ENCODE measurements around the gene POLD1.
"Not testable (repeated sequence)": the region's sequence is repeated elsewhere in the genome, so short reads cannot be mapped to it uniquely, and the experiment has no call there.

The POLD1 gene

GRCh38 chr19:50383852-50384684 lies at the start of gene POLD1:
Gene POLD1, plus strand, starts transcription at chr19:50384347. Its CDS starts 14,505 bp downstream, at chr19:50398852.
- peak; percentile 99 for DNase-seq

- no peak for DNase-seq
Measured at GRCh38 chr19:50334741-50335421, 49.3 kb upstream of the POLD1 start.

- DNase-seq: not testable (repeated sequence)
Measured at GRCh38 chr19:50337031-50337430, 47.1 kb upstream of the POLD1 start.

- no peak for DNase-seq
Measured at GRCh38 chr19:50340331-50340730, 43.8 kb upstream of the POLD1 start.

- peak; percentile 37 for DNase-seq
Measured at GRCh38 chr19:50341091-50341564, 43.0 kb upstream of the POLD1 start.

GRCh38 chr19:50344661-50345318 lies 39.4 kb upstream of the POLD1 start:
- DNase-seq: peak; percentile 69

GRCh38 chr19:50347089-50347581 lies 37.0 kb upstream of the POLD1 start:
- peak; percentile 66 for DNase-seq

- no peak for DNase-seq
Measured at GRCh38 chr19:50349277-50350057, 34.7 kb upstream of the POLD1 start.

GRCh38 chr19:50352242-50352641 lies 31.9 kb upstream of the POLD1 start:
- no peak for DNase-seq

- not testable (repeated sequence) for DNase-seq
Measured at GRCh38 chr19:50353487-50353880, 30.7 kb upstream of the POLD1 start.

GRCh38 chr19:50356691-50357177 lies 27.4 kb upstream of the POLD1 start:
- no peak for DNase-seq

GRCh38 chr19:50357178-50358100 lies 26.7 kb upstream of the POLD1 start:
- DNase-seq: peak; percentile 90

GRCh38 chr19:50358483-50359327 lies 25.4 kb upstream of the POLD1 start:
- DNase-seq: peak; percentile 87

GRCh38 chr19:50359328-50359818 lies 24.8 kb upstream of the POLD1 start:
- no peak for DNase-seq

- DNase-seq: no peak
Measured at GRCh38 chr19:50361290-50362029, 22.7 kb upstream of the POLD1 start.

- no peak for DNase-seq
Measured at GRCh38 chr19:50362030-50362412, 22.1 kb upstream of the POLD1 start.

- no peak for DNase-seq
Measured at GRCh38 chr19:50362656-50363424, 21.3 kb upstream of the POLD1 start.

Data from CD4-positive, alpha-beta T cell treated with Interleukin-15 for 1 hour (primary cell).